GM12873 (cell line): ENCODE data around the gene ATPAF1.

ENCODE experiments used
- TF ChIP-seq, protein P1 (sequence below): IDR thresholded peaks from 2 replicates; pipeline ENCODE4 v1.5.1; 2012; ENCODE audit warnings: low read depth, mild to moderate bottlenecking, moderate library complexity, low read length, control low read depth; ENCODE audit not compliant: insufficient read depth; ENCODE audit errors: missing control alignments

Gene ATPAF1

DNA sequence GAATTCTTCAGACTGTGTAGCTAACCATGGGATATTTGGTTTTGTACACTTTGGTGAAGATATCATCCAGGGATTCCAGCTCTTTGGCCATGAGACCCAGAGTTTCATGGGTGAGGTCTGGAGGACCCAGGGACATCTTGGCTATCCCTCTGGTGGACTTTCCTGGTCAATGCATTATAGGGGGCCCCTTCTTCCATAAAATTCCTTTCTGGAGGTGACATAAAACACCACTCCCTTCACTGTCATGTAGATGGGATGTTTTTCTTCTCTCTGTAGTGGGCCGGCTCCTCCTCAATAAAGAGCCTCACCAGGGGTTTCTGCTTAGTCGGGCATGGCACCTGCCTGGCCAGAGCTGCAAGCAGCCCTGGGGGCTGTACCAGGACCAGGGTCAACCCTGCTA is 2.2 kb downstream of the ATPAF1 start:
- TF ChIP-seq, protein P1, sequence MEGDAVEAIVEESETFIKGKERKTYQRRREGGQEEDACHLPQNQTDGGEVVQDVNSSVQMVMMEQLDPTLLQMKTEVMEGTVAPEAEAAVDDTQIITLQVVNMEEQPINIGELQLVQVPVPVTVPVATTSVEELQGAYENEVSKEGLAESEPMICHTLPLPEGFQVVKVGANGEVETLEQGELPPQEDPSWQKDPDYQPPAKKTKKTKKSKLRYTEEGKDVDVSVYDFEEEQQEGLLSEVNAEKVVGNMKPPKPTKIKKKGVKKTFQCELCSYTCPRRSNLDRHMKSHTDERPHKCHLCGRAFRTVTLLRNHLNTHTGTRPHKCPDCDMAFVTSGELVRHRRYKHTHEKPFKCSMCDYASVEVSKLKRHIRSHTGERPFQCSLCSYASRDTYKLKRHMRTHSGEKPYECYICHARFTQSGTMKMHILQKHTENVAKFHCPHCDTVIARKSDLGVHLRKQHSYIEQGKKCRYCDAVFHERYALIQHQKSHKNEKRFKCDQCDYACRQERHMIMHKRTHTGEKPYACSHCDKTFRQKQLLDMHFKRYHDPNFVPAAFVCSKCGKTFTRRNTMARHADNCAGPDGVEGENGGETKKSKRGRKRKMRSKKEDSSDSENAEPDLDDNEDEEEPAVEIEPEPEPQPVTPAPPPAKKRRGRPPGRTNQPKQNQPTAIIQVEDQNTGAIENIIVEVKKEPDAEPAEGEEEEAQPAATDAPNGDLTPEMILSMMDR = no peak

DNA sequence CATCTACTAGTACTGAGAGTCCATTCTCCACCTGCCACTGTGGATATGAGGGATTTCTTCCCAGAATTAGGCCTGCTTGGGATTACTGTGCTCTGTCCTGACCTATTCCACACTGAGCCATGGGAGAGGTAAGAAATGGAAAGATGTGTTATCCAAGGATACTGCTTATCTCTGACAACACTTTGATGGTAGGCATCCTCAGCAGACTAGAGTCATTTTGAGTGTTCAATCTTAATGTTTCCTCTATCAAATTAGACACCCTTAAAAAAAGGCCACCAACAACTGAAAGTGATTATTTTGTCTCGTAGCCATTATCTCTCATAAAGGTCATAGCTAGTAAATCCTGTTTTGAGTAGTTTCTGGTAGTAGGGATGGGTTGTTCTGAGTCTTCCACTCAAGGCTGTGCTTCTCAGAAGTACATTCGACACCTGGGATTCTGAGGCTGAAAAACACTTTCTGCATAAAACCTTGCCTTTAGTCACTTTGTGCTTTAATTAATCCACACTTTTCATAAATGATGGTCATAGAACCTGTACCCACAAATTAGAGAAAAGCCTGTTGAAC is 8.8 kb downstream of the ATPAF1 start:
- TF ChIP-seq, protein P1 = no peak

GRCh38 chr1:46657775-46658174 is 10.4 kb downstream of the ATPAF1 start:
- TF ChIP-seq, protein P1 = no peak

DNA sequence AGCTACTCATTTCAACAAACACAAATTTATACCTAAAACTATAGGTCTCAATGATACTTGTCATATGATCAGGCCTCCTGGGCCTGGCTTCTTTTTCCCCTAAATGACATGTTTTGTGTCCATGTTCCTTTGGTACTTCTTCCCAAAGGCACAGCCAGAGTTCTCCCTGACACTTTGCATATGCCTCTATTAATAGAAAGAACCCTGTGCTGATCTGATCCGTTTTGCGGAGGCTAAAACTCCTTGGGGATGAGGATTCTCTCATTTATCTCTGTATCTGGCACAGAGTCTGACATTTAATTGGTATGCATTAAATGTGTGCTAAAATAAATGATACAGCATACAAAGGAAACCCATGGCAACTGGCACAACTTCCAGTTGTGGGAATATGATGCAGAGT is 11.5 kb downstream of the ATPAF1 start:
- TF ChIP-seq, protein P1 = no peak

DNA sequence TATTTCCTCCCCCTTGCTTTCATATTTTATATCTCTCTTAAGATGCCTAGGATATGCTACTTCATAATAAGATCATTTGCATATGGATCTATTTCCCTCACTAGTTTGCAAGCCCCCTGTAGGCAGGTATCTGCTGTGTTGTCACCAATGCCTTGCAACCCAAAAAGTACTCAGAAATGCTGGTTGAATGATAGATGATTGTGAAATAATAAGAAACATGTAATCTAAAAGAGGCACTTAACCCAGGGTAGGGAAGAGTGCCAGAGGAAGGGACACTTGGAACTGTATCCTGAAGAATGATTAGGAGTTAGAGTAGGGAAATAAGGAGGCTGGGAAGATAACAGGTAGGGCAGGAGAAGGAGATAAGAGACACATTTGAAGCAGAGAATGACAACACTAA is 12.3 kb downstream of the ATPAF1 start:
- TF ChIP-seq, protein P1 = no peak

DNA sequence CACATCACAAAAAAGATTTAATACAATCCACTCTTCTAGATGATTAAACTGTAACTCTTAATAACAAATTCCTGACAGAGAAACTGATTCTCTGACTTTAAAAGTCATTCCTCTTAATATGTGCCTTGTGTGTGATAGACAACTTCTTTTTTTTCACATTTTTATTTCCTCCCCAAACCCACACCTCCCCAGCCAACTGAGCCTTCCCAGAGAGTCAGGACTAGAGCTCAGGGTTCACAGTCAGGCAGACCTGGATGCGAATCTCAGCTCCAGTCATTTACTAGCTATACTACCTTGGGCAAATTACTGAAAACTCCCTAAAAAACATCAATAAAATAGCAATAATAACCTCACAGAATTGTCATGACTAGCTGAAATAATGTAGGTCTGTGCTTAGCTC is 14.2 kb downstream of the ATPAF1 start:
- TF ChIP-seq, protein P1 = no peak

- TF ChIP-seq, protein P1 = no peak
Measured at GRCh38 chr1:46653405-46653958, 14.7 kb downstream of the ATPAF1 start.
